Activated CD4-positive, alpha-beta T cell treated with anti-CD3 and anti-CD28 coated beads for 48 hours (primary cell): ENCODE results near the gene CSNK1G2.

Experiments used
- DNase-seq: peaks from one replicate; pipeline ENCODE4 v3.0.0-alpha.2; 2020

Gene CSNK1G2

DNA sequence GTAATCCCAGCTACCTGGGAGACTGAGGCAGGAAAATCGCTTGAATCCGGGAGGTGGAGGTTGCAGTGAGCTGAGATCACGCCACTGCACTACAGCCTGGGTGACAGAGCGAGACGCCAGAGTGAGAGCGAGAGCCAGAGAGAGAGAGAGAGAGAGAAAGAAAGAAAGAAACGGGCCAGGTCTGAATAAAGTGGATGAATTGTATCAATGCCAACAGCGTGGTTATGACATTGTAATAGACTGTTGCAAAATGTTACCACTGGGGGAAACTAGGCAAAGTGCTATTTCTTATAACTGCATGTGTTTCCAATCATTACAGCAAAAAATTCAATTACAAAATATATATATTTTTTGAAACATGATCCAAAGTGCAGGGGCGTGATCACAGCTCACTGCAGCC, 86.4 kb downstream of the CSNK1G2 start:
- no peak for DNase-seq
